ENCODE results near the gene EPHB1. TPM values are rescaled to one million over a fixed set of nuclear protein-coding genes. Genes with fewer than 3 reads are reported as not detected.

The EPHB1 gene
- total and polyA plus RNA-seq, 2 experiments from 2014 or later: 0.45 to 1.7 TPM

DNA sequence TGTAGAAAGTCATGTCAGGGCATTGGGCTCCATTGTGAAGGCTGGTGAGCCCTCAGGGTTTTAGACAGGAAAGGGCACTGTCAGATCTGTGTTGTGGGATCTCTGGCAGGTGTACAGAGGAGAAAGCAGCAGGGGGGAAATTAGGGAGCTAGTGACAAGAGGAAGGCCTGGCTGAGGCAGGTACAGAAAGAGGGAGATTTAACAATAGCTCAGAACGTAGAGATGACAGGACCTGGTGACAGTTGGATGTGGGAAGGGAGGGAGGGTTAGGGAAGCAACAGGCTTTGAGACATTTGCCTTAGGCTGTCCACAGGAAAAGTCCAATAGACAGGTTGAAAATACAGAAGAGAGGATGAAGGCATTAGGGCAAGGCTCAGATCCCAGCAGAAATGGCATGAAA is 288.1 kb downstream of the EPHB1 start:
- Histone ChIP-seq H3K36me3 (no peaks in the 10 kb centered on the region), H3K4me1 (ENCODE audit: low read depth) (no peaks in the 10 kb centered on the region), H3K27ac (no peak overlapping the region), H3K4me3 (no peak overlapping the region), H3K9me3 (ENCODE audit: low read depth) (no peaks in the 10 kb centered on the region), H3K27me3 (peaks cover 15% of the 10 kb centered on the region)
- no peak for DNase-seq (ENCODE audit: low read depth in 1 of 2, low spot score in 1 of 2)
- TF ChIP-seq, protein P1, sequence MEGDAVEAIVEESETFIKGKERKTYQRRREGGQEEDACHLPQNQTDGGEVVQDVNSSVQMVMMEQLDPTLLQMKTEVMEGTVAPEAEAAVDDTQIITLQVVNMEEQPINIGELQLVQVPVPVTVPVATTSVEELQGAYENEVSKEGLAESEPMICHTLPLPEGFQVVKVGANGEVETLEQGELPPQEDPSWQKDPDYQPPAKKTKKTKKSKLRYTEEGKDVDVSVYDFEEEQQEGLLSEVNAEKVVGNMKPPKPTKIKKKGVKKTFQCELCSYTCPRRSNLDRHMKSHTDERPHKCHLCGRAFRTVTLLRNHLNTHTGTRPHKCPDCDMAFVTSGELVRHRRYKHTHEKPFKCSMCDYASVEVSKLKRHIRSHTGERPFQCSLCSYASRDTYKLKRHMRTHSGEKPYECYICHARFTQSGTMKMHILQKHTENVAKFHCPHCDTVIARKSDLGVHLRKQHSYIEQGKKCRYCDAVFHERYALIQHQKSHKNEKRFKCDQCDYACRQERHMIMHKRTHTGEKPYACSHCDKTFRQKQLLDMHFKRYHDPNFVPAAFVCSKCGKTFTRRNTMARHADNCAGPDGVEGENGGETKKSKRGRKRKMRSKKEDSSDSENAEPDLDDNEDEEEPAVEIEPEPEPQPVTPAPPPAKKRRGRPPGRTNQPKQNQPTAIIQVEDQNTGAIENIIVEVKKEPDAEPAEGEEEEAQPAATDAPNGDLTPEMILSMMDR (IDR thresholded peaks at IDR 0.05; ENCODE audit: low read depth, low read length): no peak

DNA sequence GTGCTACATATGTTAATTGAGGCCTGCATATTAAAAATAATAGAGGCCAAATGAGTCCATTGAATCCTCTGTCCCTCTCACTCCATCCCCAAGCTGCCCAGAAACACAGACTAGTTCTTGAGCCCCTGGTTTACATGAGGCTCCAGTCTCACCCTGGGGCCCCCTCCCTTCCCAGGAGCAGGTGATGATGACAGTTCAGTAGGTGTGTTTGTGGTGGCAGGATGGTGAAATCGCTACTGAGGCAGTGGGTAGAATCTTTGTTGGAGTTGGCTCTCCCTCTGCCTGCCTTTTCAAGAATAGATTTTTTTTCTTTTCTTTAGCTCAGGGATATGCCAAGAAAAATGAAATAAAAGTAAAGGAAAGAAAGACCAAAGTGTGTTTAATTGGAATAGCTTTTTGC is 288.7 kb downstream of the EPHB1 start:
- no peak overlapping the region for H3K4me3 ChIP-seq
- H3K9me3 ChIP-seq (ENCODE audit: low read depth): no peaks in the 10 kb centered on the region
- DNase-seq (ENCODE audit: low read depth in 1 of 2, low spot score in 1 of 2): no peak
- H3K36me3 ChIP-seq: no peaks in the 10 kb centered on the region
- TF ChIP-seq, protein P1 (IDR thresholded peaks at IDR 0.05; ENCODE audit: low read depth, low read length): no peak
- H3K27me3 ChIP-seq: peaks cover 15% of the 10 kb centered on the region
- no peaks in the 10 kb centered on the region for H3K4me1 ChIP-seq (ENCODE audit: low read depth)
- no peak overlapping the region for H3K27ac ChIP-seq

DNA sequence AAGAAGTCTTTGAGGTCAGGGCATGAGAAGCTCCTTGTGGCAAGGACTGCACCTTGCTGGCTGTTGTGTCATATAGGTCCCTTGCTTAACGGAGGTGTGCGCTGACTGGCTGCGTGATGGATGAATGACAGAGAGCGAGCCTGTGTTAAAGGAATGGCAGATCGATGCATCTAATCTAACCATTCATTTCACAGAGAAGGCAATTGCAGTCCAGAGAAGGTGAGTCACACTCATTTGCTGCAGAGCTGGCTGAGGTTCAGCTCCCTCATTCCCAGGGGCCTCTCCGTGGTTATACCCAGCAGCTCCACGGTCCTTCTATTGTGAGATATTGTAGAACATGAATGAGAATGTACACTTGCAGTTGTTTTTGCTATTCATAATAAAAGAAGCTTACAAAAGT is 289.3 kb downstream of the EPHB1 start:
- H3K4me3 ChIP-seq: no peak overlapping the region
- no peak overlapping the region for H3K27ac ChIP-seq
- H3K27me3 ChIP-seq: peaks cover 15% of the 10 kb centered on the region
- DNase-seq (ENCODE audit: low read depth in 1 of 2, low spot score in 1 of 2): no peak
- no peaks in the 10 kb centered on the region for H3K36me3 ChIP-seq
- TF ChIP-seq, protein P1 (IDR thresholded peaks at IDR 0.05; ENCODE audit: low read depth, low read length): no peak
- no peaks in the 10 kb centered on the region for H3K4me1 ChIP-seq (ENCODE audit: low read depth)
- H3K9me3 ChIP-seq (ENCODE audit: low read depth): no peaks in the 10 kb centered on the region

DNA sequence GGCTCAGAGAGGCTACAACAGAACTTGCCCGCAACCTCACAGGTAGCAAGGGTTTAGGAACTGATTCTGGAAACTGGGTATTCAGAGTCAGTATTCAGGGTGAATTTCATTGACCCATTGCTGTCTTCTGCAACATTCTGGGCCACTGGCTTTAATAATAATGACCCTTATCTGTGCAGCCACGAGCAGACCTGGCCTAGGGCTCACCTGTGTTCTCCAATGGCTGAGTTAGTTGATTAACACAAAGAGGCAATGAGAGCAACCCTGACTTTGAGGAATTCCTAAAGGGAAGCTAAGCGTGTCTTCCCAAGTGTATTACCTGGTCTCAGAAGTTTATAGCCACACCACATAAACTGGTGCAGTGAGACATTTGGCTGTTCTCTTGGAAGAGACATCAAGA is 289.9 kb downstream of the EPHB1 start:
- H3K36me3 ChIP-seq: no peaks in the 10 kb centered on the region
- H3K9me3 ChIP-seq (ENCODE audit: low read depth): no peaks in the 10 kb centered on the region
- H3K27ac ChIP-seq: no peak overlapping the region
- H3K4me3 ChIP-seq: no peak overlapping the region
- peaks cover 15% of the 10 kb centered on the region for H3K27me3 ChIP-seq
- TF ChIP-seq, protein P1 (IDR thresholded peaks at IDR 0.05; ENCODE audit: low read depth, low read length): no peak
- H3K4me1 ChIP-seq (ENCODE audit: low read depth): no peaks in the 10 kb centered on the region
- DNase-seq (ENCODE audit: low read depth in 1 of 2, low spot score in 1 of 2): no peak

DNA sequence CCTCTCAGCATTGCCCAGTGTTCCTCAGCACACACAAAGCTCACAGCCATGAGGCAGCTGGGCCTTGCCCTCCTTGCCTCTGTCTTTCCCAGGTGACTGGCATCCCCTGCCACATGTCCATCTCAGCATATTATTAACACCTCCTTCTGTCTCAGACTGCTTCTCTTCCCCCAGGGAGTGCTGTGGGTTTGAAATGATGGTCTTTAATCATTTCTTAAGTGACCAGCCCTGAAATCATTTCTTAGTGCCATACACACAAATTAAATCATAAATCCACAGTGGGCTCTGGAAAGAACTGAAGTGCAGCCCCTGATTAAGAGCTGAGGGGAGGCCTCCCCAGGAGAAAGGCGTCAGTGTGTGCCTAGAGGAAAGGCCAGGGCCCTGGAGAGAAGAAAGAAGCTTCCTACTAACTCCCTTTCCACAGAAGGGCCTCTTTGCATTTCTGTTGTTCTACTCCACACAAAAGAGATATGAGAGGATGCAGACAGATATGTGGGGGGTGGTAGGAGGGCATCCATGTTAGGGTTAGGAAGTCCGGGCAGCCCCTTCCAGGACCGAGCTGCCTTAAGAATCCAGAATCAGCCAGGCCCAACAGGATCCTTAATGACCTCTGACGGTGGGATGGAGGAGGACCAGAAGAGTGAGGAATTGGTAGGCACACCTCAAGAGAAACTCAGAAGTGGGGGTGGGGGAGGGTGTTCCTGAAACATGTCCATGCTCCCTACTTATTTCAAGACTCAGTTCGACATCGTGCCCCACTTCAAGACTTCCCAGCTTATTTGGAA is 290.8 kb downstream of the EPHB1 start:
- Histone ChIP-seq H3K4me3 (no peak overlapping the region), H3K27ac (no peak overlapping the region), H3K27me3 (peaks cover 15% of the 10 kb centered on the region), H3K9me3 (ENCODE audit: low read depth) (no peaks in the 10 kb centered on the region), H3K36me3 (no peaks in the 10 kb centered on the region), H3K4me1 (ENCODE audit: low read depth) (no peaks in the 10 kb centered on the region)
- TF ChIP-seq, protein P1 (IDR thresholded peaks at IDR 0.05; ENCODE audit: low read depth, low read length): no peak
- no peak for DNase-seq (ENCODE audit: low read depth in 1 of 2, low spot score in 1 of 2)

Measured in cardiac muscle cell (in vitro differentiated cells and primary cell).